ENCODE results near the gene SIDT1. TPM values are rescaled to one million over a fixed set of nuclear protein-coding genes. Genes with fewer than 3 reads are reported as not detected.

Gene SIDT1
- total RNA-seq, 2 donors from 2014 or later, result 34.5 to 44.1 TPM

DNA sequence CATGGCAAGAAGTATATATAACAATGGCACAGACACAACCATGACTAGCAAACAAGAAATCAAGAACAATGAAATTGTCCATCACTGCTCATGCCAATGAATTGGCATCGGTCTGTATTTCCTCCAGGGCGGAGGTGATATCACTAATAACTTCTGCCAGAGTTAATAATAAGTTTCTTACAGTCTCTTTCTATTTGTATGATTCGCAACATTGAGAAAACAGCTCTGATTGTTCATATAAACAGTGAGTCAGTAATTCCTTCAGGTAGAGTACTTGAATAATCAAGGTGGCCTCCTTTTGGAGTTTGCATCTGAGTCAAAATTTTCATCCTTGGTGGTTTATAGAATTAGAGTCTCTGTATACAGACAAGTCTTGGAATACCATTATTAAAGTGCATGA is 9.1 kb upstream of the SIDT1 start:
- Mint-ChIP-seq H3K36me3 (no peaks in the 10 kb centered on the region), H3K27me3 (peaks cover 26 to 45% of the 10 kb centered on the region in 2 donors), H3K4me3 (no peak overlapping the region), H3K9me3 (no peaks in the 10 kb centered on the region), H3K27ac (no peak overlapping the region), H3K4me1 (ENCODE audit: low read depth in 2 of 2) (no peaks in the 10 kb centered on the region)
- no peak for DNase-seq (ENCODE audit: low spot score)
- ATAC-seq, result no peak

- Mint-ChIP-seq H3K4me1 (ENCODE audit: low read depth in 2 of 2) (peaks cover 51 to 53% of the 10 kb centered on the region in 2 donors), H3K36me3 (no peaks in the 10 kb centered on the region), H3K27me3 (peaks cover 0 to 2% of the 10 kb centered on the region in 2 donors), H3K27ac (peak overlapping the region; percentile 96 to 98), H3K4me3 (peak overlapping the region; percentile 99), H3K9me3 (no peaks in the 10 kb centered on the region)
- DNase-seq (ENCODE audit: low spot score) (no peak), ATAC-seq (peak; percentile 68 to 72)
Measured at GRCh38 chr3:113532698-113533533, 561 bp downstream of the SIDT1 start.

GRCh38 chr3:113533534-113533892 is 1.2 kb downstream of the SIDT1 start:
- peak; percentile 66 to 74 for ATAC-seq
- Mint-ChIP-seq H3K9me3 (no peaks in the 10 kb centered on the region), H3K27me3 (no peaks in the 10 kb centered on the region), H3K4me1 (ENCODE audit: low read depth in 2 of 2) (peaks cover 53% of the 10 kb centered on the region in 2 donors), H3K4me3 (peak overlapping the region; percentile 99), H3K36me3 (no peaks in the 10 kb centered on the region), H3K27ac (peak overlapping the region; percentile 96 to 98)
- no peak for DNase-seq (ENCODE audit: low spot score)

- Mint-ChIP-seq H3K4me3 (peak overlapping the region; percentile 99), H3K9me3 (no peaks in the 10 kb centered on the region), H3K36me3 (no peaks in the 10 kb centered on the region), H3K4me1 (ENCODE audit: low read depth in 2 of 2) (peaks cover 52 to 53% of the 10 kb centered on the region in 2 donors), H3K27ac (peak overlapping the region; percentile 96 to 98), H3K27me3 (no peaks in the 10 kb centered on the region)
- ATAC-seq (no peak), DNase-seq (ENCODE audit: low spot score) (no peak)
Measured at GRCh38 chr3:113534365-113534764, 2.0 kb downstream of the SIDT1 start.

DNA sequence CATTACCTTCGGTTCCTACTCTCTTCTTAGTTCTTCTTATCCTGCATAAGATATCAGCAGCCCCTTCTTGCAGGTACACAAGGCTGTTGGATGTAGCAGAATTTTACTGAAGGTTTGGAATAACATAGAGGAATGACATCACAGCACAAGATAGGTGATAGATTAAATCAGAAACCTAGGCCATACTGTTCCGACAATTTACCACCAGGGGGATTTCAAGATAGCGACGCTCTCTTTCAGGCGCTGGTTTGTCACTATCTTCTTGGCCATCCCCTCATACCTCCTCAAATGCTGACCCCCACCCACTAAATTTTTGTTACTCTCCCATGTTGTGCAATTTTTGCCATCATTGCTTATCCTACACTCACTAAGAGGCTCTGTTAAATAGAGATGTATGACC is 3.5 kb downstream of the SIDT1 start:
- H3K27ac Mint-ChIP-seq, result peak overlapping the region in 1 of 2 donors; percentile 72
- H3K9me3 Mint-ChIP-seq, result no peaks in the 10 kb centered on the region
- no peaks in the 10 kb centered on the region for H3K36me3 Mint-ChIP-seq
- H3K4me3 Mint-ChIP-seq, result peak overlapping the region; percentile 18
- H3K27me3 Mint-ChIP-seq, result no peaks in the 10 kb centered on the region
- DNase-seq (ENCODE audit: low spot score) (no peak), ATAC-seq (no peak)
- H3K4me1 Mint-ChIP-seq (ENCODE audit: low read depth in 2 of 2), result peaks cover 52 to 54% of the 10 kb centered on the region in 2 donors

GRCh38 chr3:113536627-113537101 is 4.3 kb downstream of the SIDT1 start:
- ATAC-seq (no peak), DNase-seq (ENCODE audit: low spot score) (no peak)
- Mint-ChIP-seq H3K36me3 (no peaks in the 10 kb centered on the region), H3K27me3 (no peaks in the 10 kb centered on the region), H3K4me1 (ENCODE audit: low read depth in 2 of 2) (peaks cover 45 to 51% of the 10 kb centered on the region in 2 donors), H3K27ac (peak overlapping the region in 1 of 2 donors; percentile 72), H3K9me3 (no peaks in the 10 kb centered on the region), H3K4me3 (peak overlapping the region; percentile 18)

- ATAC-seq, result no peak
- Mint-ChIP-seq H3K4me3 (no peak overlapping the region), H3K36me3 (no peaks in the 10 kb centered on the region), H3K4me1 (ENCODE audit: low read depth in 2 of 2) (peaks cover 40 to 47% of the 10 kb centered on the region in 2 donors), H3K27me3 (no peaks in the 10 kb centered on the region), H3K9me3 (no peaks in the 10 kb centered on the region), H3K27ac (peak overlapping the region in 1 of 2 donors; percentile 72)
- no peak for DNase-seq (ENCODE audit: low spot score)
Measured at GRCh38 chr3:113537155-113537554, 4.8 kb downstream of the SIDT1 start.

DNA sequence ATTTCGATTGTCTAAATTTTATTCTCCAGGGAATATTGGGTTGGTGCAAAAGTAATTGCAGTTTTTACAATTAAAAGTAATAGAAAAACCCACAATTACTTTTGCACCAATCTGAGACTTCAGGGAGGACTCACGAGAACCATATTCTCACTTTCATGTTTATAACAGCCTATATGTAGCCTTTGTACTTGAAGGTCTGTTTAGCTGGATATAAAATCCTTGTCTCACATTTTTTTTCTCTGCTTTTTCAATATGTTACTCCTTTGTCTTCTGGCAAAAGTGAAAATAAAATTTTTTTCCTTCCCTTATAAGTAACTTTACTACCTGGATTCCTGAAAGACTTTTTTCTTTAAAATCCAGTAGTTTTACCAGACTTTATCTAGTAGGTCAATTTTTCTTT is 9.2 kb downstream of the SIDT1 start:
- H3K4me1 Mint-ChIP-seq (ENCODE audit: low read depth in 2 of 2), result peaks cover 27 to 29% of the 10 kb centered on the region in 2 donors
- no peak overlapping the region for H3K4me3 Mint-ChIP-seq
- no peak for DNase-seq (ENCODE audit: low spot score)
- H3K36me3 Mint-ChIP-seq, result peaks cover 18% of the 10 kb centered on the region
- no peaks in the 10 kb centered on the region for H3K27me3 Mint-ChIP-seq
- peak overlapping the region in 1 of 2 donors; percentile 66 for H3K27ac Mint-ChIP-seq
- no peaks in the 10 kb centered on the region for H3K9me3 Mint-ChIP-seq
- ATAC-seq, result no peak

DNA sequence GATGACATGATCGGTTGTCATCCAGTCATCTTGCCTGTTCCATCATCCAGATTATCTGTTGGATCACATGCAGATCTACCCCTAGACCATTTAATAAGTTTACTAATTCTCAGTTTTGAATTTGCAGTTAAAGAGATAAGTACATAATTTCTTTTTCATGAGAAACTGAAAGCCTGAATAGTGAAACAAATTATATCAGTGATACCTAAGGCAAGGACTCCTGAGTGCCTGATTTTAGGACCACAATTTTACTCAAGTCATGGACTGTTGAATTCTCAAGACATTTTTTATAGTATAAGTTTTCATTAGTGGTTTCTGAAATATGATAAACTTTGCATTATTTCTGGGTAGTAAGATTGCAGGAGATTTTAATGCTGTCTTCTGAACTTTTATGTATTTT is 13.2 kb downstream of the SIDT1 start:
- Mint-ChIP-seq H3K36me3 (peaks cover 18% of the 10 kb centered on the region), H3K4me1 (ENCODE audit: low read depth in 2 of 2) (peaks cover 31 to 39% of the 10 kb centered on the region in 2 donors), H3K27me3 (no peaks in the 10 kb centered on the region), H3K27ac (peak overlapping the region; percentile 38 to 71), H3K9me3 (no peaks in the 10 kb centered on the region), H3K4me3 (no peak overlapping the region)
- no peak for ATAC-seq
- DNase-seq (ENCODE audit: low spot score), result no peak

DNA sequence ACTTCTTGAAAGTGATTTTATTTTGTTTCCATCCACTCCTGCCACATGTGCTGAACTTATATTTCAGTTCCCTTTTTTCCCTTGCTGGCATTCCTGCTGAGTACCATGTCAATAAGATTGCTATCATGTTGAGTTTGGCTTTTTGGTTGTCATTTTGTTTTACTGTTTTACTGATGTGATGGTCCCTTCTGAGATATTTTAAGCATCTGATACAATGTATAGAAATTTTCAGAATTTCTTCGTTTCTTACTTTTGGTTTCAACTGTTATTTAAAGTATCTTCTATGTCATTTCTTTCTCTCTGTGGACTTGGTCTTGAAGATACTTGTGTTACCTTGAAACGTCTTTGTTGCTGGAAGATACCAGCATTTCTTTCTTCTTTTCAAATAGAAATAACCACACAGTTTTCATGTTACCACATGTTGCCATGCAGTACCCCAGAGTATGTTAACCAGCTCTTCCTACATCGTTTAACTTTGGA is 14.1 kb downstream of the SIDT1 start:
- Mint-ChIP-seq H3K27ac (peak overlapping the region; percentile 38 to 71), H3K27me3 (no peaks in the 10 kb centered on the region), H3K36me3 (peaks cover 18% of the 10 kb centered on the region), H3K9me3 (no peaks in the 10 kb centered on the region), H3K4me1 (ENCODE audit: low read depth in 2 of 2) (peaks cover 35 to 42% of the 10 kb centered on the region in 2 donors), H3K4me3 (peak overlapping the region; percentile 54)
- no peak for DNase-seq (ENCODE audit: low spot score)
- ATAC-seq, result no peak

DNA sequence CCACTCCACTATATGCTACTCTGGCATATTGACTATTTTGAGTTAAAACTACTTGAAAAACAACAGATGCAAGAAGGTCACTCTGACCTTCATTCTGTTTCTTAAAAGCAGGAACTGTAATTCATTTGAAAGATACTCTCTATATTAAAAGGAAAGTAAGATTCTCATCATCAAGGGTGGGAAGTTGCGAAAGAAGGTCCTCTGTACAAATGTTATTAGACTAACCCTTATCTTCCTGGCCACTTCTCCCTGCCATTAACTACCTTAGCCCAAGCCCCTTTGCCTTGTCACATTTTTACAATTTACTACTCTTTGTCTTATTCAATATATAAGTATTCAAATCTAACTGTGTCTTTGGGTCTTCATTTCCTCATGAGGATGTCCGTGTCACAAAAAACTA is 16.1 kb downstream of the SIDT1 start:
- H3K27ac Mint-ChIP-seq, result peak overlapping the region; percentile 59 to 68
- H3K4me1 Mint-ChIP-seq (ENCODE audit: low read depth in 2 of 2), result peaks cover 36 to 47% of the 10 kb centered on the region in 2 donors
- no peaks in the 10 kb centered on the region for H3K27me3 Mint-ChIP-seq
- H3K9me3 Mint-ChIP-seq, result no peaks in the 10 kb centered on the region
- ATAC-seq (no peak), DNase-seq (ENCODE audit: low spot score) (no peak)
- peaks cover 8% of the 10 kb centered on the region for H3K36me3 Mint-ChIP-seq
- peak overlapping the region; percentile 26 for H3K4me3 Mint-ChIP-seq

- H3K9me3 Mint-ChIP-seq, result no peaks in the 10 kb centered on the region
- ATAC-seq, result no peak
- H3K36me3 Mint-ChIP-seq, result no peaks in the 10 kb centered on the region
- peak overlapping the region in 1 of 2 donors; percentile 5 for H3K27ac Mint-ChIP-seq
- H3K4me1 Mint-ChIP-seq (ENCODE audit: low read depth in 2 of 2), result peaks cover 29 to 38% of the 10 kb centered on the region in 2 donors
- H3K27me3 Mint-ChIP-seq, result no peaks in the 10 kb centered on the region
- no peak overlapping the region for H3K4me3 Mint-ChIP-seq
- DNase-seq (ENCODE audit: low spot score), result no peak
Measured at GRCh38 chr3:113551820-113552219, 19.5 kb downstream of the SIDT1 start.

- Mint-ChIP-seq H3K4me3 (no peak overlapping the region), H3K27ac (peak overlapping the region in 1 of 2 donors; percentile 28), H3K9me3 (no peaks in the 10 kb centered on the region), H3K4me1 (ENCODE audit: low read depth in 2 of 2) (peaks cover 32 to 43% of the 10 kb centered on the region in 2 donors), H3K36me3 (no peaks in the 10 kb centered on the region), H3K27me3 (no peaks in the 10 kb centered on the region)
- DNase-seq (ENCODE audit: low spot score), result no peak
- no peak for ATAC-seq
Measured at GRCh38 chr3:113552851-113553250, 20.5 kb downstream of the SIDT1 start.

- Mint-ChIP-seq H3K9me3 (no peaks in the 10 kb centered on the region), H3K27ac (no peak overlapping the region), H3K4me3 (no peak overlapping the region), H3K36me3 (no peaks in the 10 kb centered on the region), H3K4me1 (ENCODE audit: low read depth in 2 of 2) (peaks cover 23 to 34% of the 10 kb centered on the region in 2 donors), H3K27me3 (no peaks in the 10 kb centered on the region)
- ATAC-seq (no peak), DNase-seq (ENCODE audit: low spot score) (no peak)
Measured at GRCh38 chr3:113555138-113555537, 22.8 kb downstream of the SIDT1 start.
